ENCODE data around the gene TNIP1.

Gene TNIP1

DNA sequence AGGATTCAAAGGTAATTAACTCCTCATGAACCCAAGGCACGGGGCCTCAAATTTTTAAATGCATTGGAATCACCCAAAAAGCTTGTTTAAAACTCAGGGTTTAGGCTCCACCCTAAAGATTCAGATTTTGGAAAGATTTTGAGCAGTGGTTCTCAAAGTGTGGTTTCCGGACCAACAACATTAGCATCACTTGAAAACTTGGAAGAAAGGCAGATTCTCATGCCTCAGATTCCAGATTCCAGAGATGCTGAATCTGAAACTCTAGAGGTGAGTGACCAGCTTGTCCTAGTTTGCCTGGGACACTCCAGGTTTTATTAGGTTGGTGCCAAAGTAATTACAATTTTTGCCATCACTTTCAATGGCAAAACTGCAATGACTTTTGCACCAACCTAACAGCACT is 24.7 kb upstream of the TNIP1 start:
- no peak for ATAC-seq

DNA sequence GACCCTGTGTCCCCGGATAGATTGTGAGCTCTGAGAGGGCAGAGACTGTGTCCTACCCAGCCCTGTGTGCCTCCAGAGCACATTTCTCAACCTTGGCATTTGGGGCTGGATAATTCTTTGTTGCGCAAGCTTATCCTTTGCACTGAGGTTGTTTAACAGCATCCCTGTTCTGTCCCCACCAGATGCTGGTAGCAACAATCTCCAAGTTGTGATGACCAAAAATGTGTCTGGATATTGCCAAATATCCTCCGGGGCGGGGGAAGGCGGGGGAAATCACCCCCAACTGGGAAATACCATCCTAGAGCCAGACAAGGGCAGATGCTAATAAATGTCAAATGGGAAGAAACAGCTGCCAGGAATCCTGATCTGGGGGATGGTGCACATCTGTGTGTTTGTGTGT is 24.0 kb upstream of the TNIP1 start:
- no peak for ATAC-seq

DNA sequence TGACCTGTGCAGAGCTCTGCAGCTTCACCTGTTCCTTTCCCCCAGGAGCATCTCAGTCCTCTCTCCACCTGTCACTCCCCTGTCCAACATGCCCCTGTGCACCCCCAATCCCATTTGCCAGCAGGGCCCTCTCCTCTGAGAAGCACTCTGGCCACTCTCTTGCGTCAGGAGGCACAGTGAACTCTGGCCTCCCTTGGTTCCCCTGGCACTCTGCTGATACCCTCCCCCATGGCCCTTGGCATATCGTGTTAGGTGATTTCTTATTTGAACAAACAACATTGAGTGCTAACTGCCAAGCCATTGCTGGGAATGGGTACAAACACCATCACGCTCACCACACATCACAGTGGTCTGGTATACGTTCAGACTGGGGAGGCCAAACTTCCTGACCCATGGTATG is 20.9 kb upstream of the TNIP1 start:
- ATAC-seq, result no peak

DNA sequence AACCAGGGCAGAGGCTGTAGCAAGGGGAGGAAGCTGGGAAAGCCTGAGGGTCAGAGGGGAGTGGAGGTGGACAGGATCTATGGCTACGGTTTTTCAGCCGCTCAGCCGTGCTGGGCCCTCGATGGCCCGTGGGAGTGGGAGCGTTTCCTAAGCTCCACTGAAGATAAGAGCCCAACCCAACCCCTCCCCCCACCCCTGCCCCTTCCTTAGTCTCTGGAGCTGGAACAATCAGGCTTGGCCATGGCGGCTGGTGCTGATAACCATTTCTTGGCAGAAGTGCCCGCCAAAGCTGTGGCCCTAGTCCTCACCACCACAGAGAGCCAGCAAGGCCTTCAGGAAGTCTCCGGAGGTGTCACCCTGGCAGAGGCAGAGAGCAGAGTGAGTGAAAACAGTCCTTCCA is 20.3 kb upstream of the TNIP1 start:
- ATAC-seq, result no peak

DNA sequence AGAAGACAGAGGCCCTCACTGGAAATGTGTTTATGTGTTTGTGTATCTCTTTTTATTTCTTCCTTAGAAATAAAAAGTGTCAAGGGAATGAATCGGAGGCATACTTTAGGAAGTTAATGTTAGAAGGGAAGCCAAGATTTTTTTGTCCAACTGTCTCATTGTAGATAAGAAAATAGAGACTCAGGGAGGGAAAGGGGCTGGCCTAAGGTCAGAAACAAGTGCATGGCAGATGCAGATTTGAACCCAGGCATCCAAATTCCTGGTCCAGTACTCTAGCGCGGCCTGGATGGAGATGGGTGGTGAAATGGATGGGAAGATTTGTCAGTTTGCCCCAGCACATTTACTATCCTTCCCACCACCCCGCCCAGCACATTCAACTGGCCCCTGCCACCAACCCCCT is 19.8 kb upstream of the TNIP1 start:
- no peak for ATAC-seq

DNA sequence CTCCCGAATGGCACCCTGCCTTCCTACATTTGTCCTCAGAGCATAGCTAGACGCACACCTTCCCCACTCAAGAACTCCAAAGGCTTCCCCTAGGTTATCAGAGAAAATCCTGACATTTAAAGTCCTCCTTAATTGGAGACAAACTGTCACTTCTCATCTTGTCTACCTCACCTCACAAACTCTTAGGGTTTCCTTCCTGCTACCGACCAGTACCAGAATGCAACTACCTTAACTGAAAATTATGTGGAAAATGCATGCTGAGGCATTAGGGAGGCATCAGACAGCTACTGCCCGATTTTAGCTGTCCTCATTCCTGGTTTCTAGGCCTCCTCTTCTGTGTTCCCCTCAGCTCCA is 17.9 kb upstream of the TNIP1 start:
- ATAC-seq, result no peak

DNA sequence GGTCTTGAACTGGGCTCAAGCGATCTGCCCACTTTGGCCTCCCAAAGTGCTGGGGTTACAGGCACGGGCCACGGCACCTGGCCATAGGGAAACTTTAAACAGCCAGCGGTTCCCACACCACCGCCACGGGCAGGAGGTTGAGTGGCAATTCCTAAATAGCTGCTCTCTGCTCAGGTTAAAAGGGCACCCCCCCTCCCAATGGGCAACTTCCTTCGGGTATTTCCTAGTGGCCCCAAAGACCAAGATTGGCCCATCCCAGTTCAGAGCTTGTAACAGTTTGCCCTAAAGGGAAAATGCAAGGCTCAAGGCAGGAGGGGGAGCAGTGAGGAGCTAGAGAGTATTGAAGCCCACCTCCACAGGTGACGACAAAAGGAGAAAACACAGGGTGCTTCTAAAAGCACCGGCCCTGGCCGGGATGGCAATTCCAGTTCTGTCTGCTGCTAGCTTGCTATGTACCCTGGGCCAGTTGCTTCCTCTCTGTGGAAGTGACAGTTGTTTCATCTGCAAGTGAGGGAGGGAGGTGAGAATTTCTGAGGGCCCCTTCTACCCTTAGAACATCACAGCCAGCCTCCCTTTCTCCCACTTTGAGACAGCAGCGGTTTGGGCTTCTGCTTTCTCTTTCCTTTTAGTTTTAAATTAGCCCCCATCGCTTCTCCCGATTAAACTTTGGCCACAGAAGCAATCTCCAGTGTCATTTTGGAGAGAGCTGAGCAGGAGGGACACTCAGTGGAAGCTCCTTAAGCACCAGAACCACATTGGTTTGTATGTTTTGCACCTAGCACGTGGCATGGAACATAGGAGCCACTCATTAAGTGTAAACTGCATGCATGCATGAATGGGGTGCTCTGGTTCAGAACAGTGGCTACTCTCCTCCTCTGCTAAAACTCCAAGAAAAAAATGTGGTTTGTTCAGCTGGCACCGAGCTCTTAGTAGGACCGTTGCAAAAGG is 17.3 kb upstream of the TNIP1 start:
- peak; percentile 46 to 54 for ATAC-seq

DNA sequence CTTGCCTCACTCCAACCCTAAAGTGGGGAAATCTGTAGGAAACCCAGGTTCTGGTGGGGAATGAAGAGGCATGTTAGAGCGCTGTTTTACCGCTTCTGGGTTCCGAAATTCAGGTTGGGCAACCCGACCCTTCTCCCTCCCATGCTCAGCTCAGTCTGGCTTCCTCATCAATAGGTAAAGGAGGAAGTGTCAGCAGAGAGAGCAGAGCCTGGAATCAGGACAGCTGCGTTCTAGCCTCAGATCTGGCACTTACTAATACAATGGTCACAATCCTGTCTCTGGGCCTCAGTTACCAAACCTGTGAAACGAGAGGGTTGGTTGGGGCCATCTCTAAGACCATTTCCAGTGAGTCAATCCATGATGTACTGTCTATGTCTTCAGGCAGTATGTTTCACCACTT is 16.2 kb upstream of the TNIP1 start:
- no peak for ATAC-seq

DNA sequence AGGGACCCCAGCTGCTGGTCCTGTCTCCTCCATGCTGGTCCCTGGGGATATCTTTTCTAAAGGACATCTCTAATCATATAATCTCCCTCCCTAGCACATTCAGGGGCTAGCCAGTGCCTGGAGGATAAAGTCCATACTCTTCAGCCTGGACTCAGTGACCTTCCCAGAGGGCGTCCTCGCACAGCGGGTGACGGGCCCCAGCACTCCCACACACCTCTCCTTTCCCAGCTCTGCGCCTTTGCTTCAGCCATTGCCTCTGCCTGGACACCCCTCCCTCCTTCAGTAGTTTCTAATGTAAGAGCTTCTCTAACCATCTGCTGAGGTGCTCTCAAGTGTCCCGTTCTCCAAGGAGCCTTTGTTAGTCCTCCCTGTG is 15.2 kb upstream of the TNIP1 start:
- ATAC-seq, result no peak

DNA sequence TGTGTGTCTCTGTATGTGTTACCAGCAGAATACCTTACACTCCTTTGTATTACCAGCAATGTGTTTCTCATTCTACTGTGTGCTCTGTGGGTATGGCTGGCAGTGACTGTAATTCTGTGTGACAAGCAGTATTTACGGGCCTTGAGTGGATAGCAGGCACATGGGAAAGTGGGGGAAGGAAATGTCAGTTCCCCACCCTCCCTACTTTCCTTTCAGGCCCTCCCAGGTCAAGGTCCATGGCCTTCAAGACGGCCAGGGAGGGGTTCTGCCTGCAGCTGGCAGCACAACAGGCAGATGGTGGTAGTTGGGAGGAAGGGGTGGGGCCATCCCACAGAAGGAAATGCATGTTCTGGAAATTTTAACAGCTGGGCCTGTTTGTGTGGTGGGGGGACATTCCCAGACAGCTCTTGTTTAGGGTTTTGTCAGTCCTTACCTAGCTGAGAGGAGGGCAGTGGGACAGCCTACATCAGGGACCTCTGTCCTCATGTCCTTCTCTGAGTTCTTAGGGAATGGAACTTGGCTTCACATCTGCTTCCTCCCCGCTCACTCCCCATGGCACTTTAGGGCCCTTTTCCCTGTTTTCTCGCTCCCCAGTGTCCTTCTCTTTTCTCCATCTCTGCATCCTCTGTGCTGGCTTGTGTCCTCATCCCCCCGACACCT is 14.6 kb upstream of the TNIP1 start:
- no peak for ATAC-seq

DNA sequence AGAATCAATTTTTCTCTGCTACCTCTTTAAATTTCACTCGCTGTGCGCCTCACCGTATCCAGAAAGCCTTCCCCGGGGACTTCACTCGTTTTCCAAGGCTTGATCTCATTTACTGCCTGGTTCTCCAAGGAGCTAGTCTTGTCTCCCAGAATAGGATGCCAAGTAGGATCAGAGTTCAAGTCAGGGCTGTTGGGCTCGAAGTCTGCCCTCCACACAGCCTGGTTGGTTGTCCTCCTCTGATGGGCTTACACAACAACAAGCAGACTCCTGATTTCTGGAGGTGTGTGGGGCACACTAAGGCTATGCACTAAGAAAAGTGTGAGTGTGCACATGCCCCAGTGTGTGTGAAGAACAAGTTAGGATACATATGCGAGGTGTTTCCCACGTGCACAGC is 14.0 kb upstream of the TNIP1 start:
- no peak for ATAC-seq

DNA sequence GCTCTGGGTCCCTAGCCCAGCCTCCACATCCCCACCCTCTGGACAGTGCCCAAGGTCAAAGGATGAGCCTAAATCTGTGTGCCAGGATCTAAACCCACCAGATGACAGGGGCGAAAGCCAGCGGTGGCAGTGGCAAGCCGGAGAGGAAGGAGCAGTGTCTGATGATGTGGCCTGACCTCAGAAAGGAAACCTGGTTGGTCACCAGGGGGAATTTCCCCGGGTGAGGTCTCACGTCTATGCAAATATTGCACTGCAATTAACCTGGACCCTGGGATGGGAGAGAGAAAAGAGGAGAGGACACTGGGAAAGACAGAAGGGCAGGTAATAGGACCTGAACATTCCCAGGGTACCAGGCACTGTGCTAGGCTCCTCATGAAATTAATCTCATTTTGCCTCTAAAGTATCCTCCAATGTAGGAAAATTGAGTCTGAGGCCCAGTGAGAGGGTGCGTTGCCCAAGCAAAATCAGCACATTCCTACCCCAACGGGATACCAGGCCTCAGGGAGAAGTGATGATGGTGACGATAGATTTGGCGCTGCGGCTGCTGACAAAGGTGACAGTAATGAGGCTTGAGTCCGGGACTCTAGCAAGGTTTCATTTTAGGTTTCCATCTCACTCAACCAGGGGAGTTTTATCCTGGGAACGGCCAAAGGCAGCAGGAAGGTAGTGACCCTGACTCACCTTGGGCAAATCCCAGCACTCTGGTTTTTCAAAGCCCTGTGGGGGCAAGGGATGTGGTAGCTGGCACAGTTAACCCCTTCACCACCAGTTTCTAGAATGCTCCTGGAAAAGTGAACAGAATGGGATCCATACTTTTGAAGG is 13.4 kb upstream of the TNIP1 start:
- ATAC-seq, result peak; percentile 82 to 87

DNA sequence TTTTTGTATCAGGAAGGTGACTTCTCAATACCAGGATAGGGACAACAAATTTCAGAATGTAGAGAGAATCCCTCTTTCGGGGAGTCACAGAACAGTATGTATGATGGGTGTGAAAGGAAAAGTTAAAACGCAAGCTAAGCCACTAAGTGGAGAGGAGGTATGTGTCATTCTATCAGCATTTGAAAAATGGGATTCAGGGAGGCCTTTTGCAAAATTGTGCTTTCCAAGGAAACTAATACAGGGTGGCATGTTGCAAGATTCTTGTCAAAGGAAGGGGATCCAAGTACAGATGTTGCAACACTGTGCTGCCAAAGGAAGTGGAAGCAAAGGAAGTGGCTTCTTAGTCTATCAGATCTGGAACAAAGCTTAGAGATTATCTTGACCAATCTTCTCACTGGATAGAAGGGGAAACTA is 12.6 kb upstream of the TNIP1 start:
- no peak for ATAC-seq

DNA sequence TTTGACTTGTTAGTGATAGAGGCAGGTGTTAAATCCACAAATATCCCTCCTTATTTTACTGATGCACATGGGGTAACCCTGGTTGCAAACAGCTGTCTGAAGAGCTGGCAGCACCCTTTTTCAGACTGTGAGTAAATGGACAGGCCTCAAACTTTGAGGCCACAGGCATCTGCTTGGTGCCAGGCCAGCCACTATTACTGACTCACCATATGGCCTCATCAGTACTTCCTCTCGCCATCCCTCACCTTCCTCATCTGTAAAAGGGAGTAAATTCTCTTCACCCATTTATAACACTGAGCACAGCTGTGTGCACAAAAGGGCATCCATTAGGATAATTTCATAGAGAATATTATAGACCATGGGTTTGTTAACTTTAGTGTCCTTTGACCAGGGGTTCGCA is 11.9 kb upstream of the TNIP1 start:
- no peak for ATAC-seq

DNA sequence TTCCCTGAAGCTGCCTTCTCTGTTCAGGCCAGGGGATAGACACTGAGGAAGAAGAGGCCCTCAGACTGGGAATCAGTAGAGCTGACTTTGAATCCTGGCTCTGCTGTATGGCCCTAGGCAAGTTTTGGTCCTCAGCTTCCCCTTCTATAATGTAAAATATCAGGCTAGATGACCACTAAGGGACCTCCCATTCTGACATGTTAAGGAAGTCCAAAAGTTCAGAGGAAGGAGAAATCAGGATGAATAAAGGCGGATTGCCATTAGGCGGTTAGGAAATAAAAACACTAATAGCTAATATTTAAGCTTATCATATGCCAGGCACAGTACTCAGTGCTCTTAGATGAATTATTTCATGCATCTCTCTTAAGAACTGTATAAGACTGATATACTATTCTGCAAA is 8.9 kb upstream of the TNIP1 start:
- no peak for ATAC-seq

DNA sequence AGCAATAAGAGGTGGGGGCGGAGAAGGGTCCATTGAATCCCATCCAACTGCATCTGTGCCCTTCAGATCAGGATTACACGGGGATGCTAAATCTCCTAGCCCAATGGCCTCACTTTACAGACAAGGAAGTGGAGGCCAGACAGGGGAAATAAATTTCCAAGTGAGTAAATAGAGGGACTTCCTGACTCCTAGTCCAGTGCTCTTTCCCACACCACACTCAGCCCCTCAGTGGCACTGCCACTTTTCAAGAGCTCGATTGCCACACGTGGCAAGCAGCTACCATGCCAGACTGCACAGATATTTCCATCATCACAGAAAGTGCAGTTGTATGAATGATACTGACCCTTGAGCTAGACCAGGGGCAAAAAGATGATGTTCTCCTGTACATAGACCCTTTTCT is 8.2 kb upstream of the TNIP1 start:
- ATAC-seq, result no peak

DNA sequence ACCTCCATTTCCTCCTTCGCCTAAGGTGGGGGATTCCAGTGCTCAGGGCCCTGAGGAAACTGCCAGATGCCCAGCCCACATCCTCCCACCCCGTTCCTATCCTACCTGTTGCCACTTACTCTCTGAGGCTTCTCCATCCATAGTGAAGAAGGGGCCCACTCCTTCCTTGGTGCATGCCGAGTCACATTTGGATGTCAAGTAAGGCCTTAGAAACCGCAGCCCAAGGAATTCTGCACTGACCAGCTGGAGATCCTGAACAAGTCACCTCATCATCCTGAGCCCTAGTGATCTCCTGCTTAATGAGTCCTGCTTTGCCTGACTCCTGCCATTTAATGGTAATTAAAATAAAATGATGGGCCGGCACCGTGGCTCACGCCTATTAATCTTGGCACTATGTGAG is 6.7 kb upstream of the TNIP1 start:
- ATAC-seq, result no peak

DNA sequence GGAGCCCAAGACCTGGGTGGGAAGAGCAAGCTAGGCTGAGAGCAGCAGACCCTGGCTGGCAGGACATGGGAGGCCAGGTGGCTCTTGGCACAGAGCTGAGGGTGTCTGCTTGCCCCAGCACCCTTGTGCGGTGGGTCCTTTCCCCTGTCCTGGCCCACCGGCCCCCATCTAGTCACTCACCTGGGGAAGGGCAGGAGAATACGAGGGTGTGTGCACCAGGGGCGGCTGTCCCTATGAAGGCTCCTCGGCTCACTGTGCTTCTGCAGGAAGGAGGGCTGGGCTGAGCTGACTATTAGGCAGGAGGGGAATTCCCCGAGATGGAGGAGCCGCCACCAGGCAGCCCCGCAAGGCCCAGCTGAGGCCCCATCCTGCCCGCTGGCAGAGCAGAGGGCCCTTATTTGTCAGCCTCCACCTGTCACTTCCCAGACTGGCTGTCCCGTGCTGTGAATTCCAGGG is 6.1 kb upstream of the TNIP1 start:
- peak; percentile 82 to 83 for ATAC-seq

DNA sequence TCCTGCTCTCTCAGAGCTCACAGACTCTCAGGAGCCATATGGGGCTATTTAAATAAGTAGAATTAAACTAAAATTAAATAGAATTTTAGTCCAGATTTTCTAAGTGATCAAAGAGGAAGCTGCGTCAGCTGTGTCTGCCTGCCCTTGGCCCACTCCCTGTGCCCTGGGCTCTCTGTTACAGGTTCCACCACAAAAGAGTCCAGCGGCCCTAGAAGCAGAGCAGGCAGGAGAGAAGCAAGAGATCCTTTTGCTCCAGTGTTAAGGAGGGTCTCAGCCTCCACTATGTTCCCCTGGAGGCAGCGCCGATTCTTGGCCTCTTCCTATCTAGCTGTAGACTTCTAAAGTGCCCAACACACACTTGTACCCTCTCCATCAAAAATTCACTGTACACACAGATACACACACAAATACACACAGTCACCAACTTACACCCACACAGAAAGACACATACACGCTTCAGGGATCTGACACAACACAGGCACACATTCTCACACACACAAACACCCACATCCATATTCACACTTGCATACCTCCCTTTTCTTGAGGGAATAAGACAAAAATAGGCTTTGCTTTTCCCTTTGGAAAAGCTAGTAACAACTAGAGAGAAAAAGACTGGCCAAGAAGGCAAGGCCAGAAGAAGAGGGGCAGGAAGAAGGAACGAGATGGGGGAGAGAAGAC is 5.5 kb upstream of the TNIP1 start:
- peak in 1 of 2 donors; percentile 8 for ATAC-seq

DNA sequence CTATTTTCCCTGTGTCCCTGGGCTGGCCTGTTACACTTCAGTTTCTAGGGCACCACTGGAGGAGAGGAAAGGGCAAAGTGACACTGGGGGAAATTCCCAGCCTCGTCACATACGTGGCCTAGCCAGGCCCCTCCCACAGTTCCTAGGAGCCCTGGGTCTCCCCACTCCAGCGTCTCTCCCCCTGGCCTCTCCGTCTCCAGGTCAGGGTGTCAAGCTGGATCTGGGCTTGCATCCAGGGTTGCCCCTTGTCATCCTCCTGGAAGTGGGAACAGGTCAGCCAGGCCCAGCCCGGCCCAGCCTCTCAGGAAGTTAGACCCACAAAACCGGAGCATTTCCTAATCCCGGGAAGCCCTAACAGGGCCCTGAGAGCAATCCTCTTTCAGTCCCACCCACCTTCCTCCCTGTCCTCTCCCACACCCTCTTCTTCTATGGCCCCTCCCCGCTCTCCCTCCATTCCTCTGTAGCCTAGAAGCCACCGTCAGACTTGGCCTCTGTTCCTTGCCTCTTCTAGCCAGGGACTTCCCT is 4.7 kb upstream of the TNIP1 start:
- peak in 1 of 2 donors; percentile 15 for ATAC-seq

DNA sequence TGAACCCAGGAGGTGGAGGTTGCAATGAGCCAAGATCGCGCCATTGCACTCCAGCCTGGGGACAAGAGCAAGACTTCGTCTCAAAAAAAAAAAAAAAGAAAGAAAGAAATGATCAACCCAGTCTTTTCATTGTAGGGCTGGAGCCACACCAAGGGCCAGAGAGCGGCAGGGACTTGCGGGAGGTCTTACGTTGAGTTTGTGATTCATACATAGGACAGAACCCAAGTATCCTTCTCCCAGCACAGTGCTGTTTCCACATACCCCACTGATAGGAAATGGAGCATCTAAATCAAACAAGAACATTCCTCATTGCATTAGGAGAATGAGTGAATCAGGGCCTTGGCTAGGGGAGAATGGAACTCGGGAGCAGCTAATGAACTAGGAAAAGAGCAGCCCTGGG is 3.5 kb upstream of the TNIP1 start:
- no peak for ATAC-seq

DNA sequence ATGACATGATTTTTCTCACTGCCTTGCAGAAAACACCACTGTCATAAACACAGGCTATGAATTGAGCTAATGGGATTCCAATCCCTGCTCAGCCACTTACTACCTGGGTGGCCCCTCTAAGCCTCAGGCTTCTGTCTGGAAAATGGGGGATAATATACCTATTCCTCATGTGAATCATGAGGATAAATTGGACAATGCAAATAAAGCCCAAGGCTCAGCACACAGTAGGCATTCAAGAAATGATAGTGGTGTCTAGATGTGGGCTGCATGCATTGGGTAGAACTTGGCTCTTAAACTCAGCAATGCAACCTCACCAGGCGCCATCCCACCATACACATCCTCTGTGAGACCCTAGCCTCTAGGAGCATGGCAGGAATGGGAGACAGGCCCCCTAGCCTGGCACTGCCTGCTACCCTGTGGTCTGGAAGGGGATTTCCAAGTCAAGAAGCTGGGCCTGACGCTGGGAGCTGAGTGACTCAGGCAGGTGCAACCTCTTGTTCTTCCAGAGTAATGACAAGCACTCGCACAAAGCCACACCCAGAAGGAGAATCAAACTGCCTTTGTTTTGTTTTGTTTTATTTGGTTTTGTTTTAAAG is 2.3 kb upstream of the TNIP1 start:
- peak; percentile 42 for ATAC-seq
